ENCODE data around the gene SLC9B2. TPM values are rescaled to one million over a fixed set of nuclear protein-coding genes. Genes with fewer than 3 reads are reported as not detected.

SLC9B2 gene
- total RNA-seq, 1 donor, result 23.5 TPM

DNA sequence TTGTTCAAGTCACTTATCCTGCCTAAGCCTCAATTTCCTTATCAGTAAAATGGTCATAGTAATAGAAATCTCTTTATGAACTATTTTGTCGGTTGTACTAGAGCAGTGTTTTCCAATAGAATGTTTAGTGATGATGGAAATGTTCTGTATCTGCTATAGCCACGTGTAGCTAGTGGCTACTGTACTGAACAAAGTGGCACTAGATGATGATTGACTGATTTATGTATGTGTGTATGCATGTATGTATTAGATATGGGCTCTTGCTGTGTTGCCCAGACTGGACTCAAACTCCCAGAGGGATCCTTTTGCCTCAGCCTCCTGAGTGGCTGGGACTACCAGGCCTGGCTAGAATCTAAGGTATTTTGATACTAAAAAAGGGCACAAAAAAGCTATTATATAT, 32.4 kb downstream of the SLC9B2 start:
- Histone ChIP-seq H3K27ac (ENCODE audit: low read depth, low read length) (no peak overlapping the region), H3K9me3 (ENCODE audit: low read depth, low read length) (no peaks in the 10 kb centered on the region), H3K4me2 (ENCODE audit: insufficient read depth, low read length) (no peak overlapping the region), H4K20me1 (ENCODE audit: insufficient read depth, low read length) (no peaks in the 10 kb centered on the region), H3K36me3 (ENCODE audit: insufficient read depth, low read length) (no peaks in the 10 kb centered on the region), H3K4me1 (ENCODE audit: insufficient read depth, low read length) (no peaks in the 10 kb centered on the region), H3K27me3 (ENCODE audit: insufficient read depth, low read length) (no peaks in the 10 kb centered on the region), H2AFZ (ENCODE audit: low read length) (no peak overlapping the region), H3K4me3 (ENCODE audit: insufficient read depth, low read length) (no peak overlapping the region), H3K79me2 (ENCODE audit: insufficient read depth, low read length) (no peaks in the 10 kb centered on the region)
- TF ChIP-seq, protein P1, sequence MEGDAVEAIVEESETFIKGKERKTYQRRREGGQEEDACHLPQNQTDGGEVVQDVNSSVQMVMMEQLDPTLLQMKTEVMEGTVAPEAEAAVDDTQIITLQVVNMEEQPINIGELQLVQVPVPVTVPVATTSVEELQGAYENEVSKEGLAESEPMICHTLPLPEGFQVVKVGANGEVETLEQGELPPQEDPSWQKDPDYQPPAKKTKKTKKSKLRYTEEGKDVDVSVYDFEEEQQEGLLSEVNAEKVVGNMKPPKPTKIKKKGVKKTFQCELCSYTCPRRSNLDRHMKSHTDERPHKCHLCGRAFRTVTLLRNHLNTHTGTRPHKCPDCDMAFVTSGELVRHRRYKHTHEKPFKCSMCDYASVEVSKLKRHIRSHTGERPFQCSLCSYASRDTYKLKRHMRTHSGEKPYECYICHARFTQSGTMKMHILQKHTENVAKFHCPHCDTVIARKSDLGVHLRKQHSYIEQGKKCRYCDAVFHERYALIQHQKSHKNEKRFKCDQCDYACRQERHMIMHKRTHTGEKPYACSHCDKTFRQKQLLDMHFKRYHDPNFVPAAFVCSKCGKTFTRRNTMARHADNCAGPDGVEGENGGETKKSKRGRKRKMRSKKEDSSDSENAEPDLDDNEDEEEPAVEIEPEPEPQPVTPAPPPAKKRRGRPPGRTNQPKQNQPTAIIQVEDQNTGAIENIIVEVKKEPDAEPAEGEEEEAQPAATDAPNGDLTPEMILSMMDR (IDR thresholded peaks at IDR 0.05; ENCODE audit: extremely low read depth, low read depth, low read length), result no peak
- DNase-seq (ENCODE audit: insufficient read length, low spot score, missing footprints), result no peak

DNA sequence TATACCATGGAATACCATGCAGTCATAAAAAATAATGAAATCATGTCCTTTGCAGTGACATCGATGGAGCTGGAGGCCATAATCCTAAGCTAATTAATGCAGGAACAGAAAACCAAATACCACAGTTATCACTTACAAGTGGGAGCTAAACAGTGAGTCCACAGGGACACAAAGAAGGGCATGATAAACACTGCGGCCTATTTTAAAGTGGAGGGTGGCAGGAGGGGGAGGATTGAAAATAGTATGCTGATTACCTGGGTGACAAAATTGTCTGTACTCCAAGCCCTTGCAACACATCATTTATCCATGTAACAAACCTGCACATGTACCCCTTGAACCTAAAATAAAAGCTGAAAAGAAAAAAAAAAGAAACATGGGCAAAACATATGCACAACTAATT, 40.4 kb downstream of the SLC9B2 start:
- no peaks in the 10 kb centered on the region for H3K79me2 ChIP-seq (ENCODE audit: insufficient read depth, low read length)
- TF ChIP-seq, protein P1 (IDR thresholded peaks at IDR 0.05; ENCODE audit: extremely low read depth, low read depth, low read length), result no peak
- no peak overlapping the region for H3K27ac ChIP-seq (ENCODE audit: low read depth, low read length)
- H3K4me1 ChIP-seq (ENCODE audit: insufficient read depth, low read length), result no peaks in the 10 kb centered on the region
- H3K27me3 ChIP-seq (ENCODE audit: insufficient read depth, low read length), result no peaks in the 10 kb centered on the region
- no peak overlapping the region for H2AFZ ChIP-seq (ENCODE audit: low read length)
- no peak overlapping the region for H3K4me3 ChIP-seq (ENCODE audit: insufficient read depth, low read length)
- H3K36me3 ChIP-seq (ENCODE audit: insufficient read depth, low read length), result no peaks in the 10 kb centered on the region
- no peaks in the 10 kb centered on the region for H3K9me3 ChIP-seq (ENCODE audit: low read depth, low read length)
- no peak for DNase-seq (ENCODE audit: insufficient read length, low spot score, missing footprints)
- H4K20me1 ChIP-seq (ENCODE audit: insufficient read depth, low read length), result no peaks in the 10 kb centered on the region
- H3K4me2 ChIP-seq (ENCODE audit: insufficient read depth, low read length), result no peak overlapping the region

DNA sequence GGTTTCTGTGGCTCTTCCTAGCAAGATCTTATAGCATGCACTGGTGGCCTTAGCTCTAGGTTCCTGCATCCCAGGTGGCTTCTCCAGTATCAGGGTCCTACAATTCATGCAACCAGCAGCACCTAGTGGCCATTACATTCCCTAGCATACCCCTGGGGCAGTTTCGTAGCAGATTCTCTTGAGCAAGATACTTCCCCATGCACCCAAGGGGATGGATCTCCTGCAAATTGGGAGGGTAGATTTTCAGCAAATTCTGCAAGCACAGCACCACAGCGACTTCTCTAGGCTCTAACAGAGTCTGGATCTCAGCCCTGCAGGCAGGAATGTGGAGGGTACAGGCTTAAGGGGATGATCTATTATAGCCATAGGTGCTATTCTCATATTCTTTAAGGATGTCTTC, 44.0 kb downstream of the SLC9B2 start:
- DNase-seq (ENCODE audit: insufficient read length, low spot score, missing footprints), result no peak
- Histone ChIP-seq H3K27me3 (ENCODE audit: insufficient read depth, low read length) (no peaks in the 10 kb centered on the region), H3K79me2 (ENCODE audit: insufficient read depth, low read length) (no peaks in the 10 kb centered on the region), H3K36me3 (ENCODE audit: insufficient read depth, low read length) (no peaks in the 10 kb centered on the region), H3K4me3 (ENCODE audit: insufficient read depth, low read length) (no peak overlapping the region), H3K4me2 (ENCODE audit: insufficient read depth, low read length) (no peak overlapping the region), H3K9me3 (ENCODE audit: low read depth, low read length) (no peaks in the 10 kb centered on the region), H4K20me1 (ENCODE audit: insufficient read depth, low read length) (no peaks in the 10 kb centered on the region), H3K4me1 (ENCODE audit: insufficient read depth, low read length) (no peaks in the 10 kb centered on the region), H3K27ac (ENCODE audit: low read depth, low read length) (no peak overlapping the region), H2AFZ (ENCODE audit: low read length) (no peak overlapping the region)
- TF ChIP-seq, protein P1 (IDR thresholded peaks at IDR 0.05; ENCODE audit: extremely low read depth, low read depth, low read length), result peak; percentile 50

DNA sequence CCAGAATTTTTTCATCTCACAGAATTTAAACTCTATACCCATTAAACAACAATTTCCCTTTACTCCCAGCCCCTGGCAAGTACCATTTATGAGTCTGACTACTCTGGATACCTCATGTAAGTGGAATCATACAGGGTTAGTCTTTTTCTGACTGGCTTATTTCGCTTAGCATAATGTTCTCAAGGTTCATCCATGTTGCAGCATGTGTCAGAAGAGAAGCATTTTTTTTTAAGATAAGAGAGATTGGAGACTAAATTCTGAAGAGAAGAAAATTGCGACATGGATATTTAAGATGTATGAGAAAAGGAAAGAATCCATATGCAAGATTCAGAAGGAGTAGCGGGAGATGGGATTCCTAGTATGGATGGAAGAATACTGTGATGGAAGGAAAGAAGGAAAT, 45.8 kb downstream of the SLC9B2 start:
- Histone ChIP-seq H3K4me1 (ENCODE audit: insufficient read depth, low read length) (no peaks in the 10 kb centered on the region), H3K79me2 (ENCODE audit: insufficient read depth, low read length) (no peaks in the 10 kb centered on the region), H4K20me1 (ENCODE audit: insufficient read depth, low read length) (no peaks in the 10 kb centered on the region), H3K36me3 (ENCODE audit: insufficient read depth, low read length) (no peaks in the 10 kb centered on the region), H3K27ac (ENCODE audit: low read depth, low read length) (no peak overlapping the region), H3K4me3 (ENCODE audit: insufficient read depth, low read length) (no peak overlapping the region), H2AFZ (ENCODE audit: low read length) (no peak overlapping the region), H3K27me3 (ENCODE audit: insufficient read depth, low read length) (no peaks in the 10 kb centered on the region), H3K4me2 (ENCODE audit: insufficient read depth, low read length) (no peak overlapping the region), H3K9me3 (ENCODE audit: low read depth, low read length) (no peaks in the 10 kb centered on the region)
- DNase-seq (ENCODE audit: insufficient read length, low spot score, missing footprints), result no peak
- TF ChIP-seq, protein P1 (IDR thresholded peaks at IDR 0.05; ENCODE audit: extremely low read depth, low read depth, low read length), result no peak

All from osteoblast (primary cell).